HepG2 (cell line): Measurements from ENCODE around the gene KCNAB2. TPM values are rescaled to one million over a fixed set of nuclear protein-coding genes. Genes with fewer than 3 reads are reported as not detected.

Source experiments
- ATAC-seq: fragments of 200-7000 bp; cut with Tn5 transposase; 3 replicates; pipeline ENCODE4 v1.9.1; 2020; ENCODE audit warnings: mild to moderate bottlenecking, moderate library complexity
- BruUV-seq: library from RNA; stranded (reverse); fragments of 400-500 nt; replicated peaks from 2 replicates; lab custom pipeline; 2021; lab: Mats Ljungman, UMichigan
- CTCF ChIA-PET: fragments of 300-600 bp; formaldehyde crosslinking; extraction: SDS; loops from one replicate; lab custom pipeline; 2021; ENCODE audit warnings: low total read pairs, inconsistent platforms, low intra/inter-chr PET ratio; lab: Yijun Ruan, JAX
- POLR2A ChIA-PET: fragments of 350-600 bp; sonication (Branson Sonifier 250); formaldehyde crosslinking; loops from one replicate; lab custom pipeline; 2020; ENCODE audit warnings: antibody characterized with exemption, inconsistent platforms; lab: Yijun Ruan, JAX
- DNase-seq: peaks from one replicate; pipeline ENCODE4 v3.0.0-alpha.2; 2015; ENCODE audit warnings: low spot score
- FAIRE-seq: peaks from 3 replicates; lab custom pipeline; 2011; peaks lifted over from hg19 to GRCh38; lab: Jason Lieb, UNC
- H2AFZ ChIP-seq: one replicate; pipeline ENCODE4 v1.6.1; 2011; ENCODE audit warnings: low read length, inconsistent platforms
- H3K27ac ChIP-seq: fragments of 300-600 bp; 3 replicates; pipeline ENCODE4 v1.8.0; 2011; ENCODE audit warnings: mixed run types, mild to moderate bottlenecking, mixed read lengths, low read length, inconsistent platforms; ENCODE audit not compliant: insufficient read depth; ENCODE audit errors: extremely low read length
- H3K27me3 ChIP-seq, 2 experiments: fragments of 200-600 bp in 1 of 2; 2 replicates in 1 of 2; 3 replicates in 1 of 2; pipeline versions ENCODE4 v1.6.0 to v1.8.0; 2011; ENCODE audit warnings: low read length in 2 of 2, mild to moderate bottlenecking in 2 of 2, moderate library complexity in 2 of 2, inconsistent platforms in 1 of 2; ENCODE audit not compliant: insufficient read depth in 2 of 2, control insufficient read depth in 1 of 2
- H3K36me3 ChIP-seq, 2 experiments: fragments of 200-600 bp in 1 of 2; replicated peaks in 1 of 2; 2 replicates in 1 of 2; 3 replicates in 1 of 2; pipeline versions ENCODE4 v1.5.1 to v1.8.0; 2011; ENCODE audit warnings: low read length in 2 of 2, inconsistent platforms in 1 of 2; ENCODE audit not compliant: insufficient read depth in 2 of 2, control insufficient read depth in 1 of 2
- H3K4me1 ChIP-seq: 2 replicates; pipeline ENCODE4 v1.5.1; 2012; ENCODE audit warnings: low read length, inconsistent platforms; ENCODE audit not compliant: insufficient read depth
- H3K4me2 ChIP-seq: 2 replicates; pipeline ENCODE4 v1.6.0; 2011; ENCODE audit warnings: low read depth, low read length, inconsistent platforms
- H3K4me3 ChIP-seq, 3 experiments: fragments of 200-600 bp in 1 of 3; sonication (generic), shearing (Covaris generic) in 1 of 3; replicated peaks in 1 of 3; 2 replicates each; pipeline ENCODE4 v1.5.1; 2011 to 2016; ENCODE audit warnings: low read length in 3 of 3, inconsistent platforms in 2 of 3, low read depth in 2 of 3, mild to moderate bottlenecking in 2 of 3, control low read depth in 1 of 3, mixed read lengths in 1 of 3; ENCODE audit not compliant: insufficient read depth in 1 of 3
- H3K79me2 ChIP-seq: one replicate; pipeline ENCODE4 v1.6.1; 2011; ENCODE audit warnings: low read length, inconsistent platforms; ENCODE audit not compliant: insufficient read depth
- H3K9ac ChIP-seq: 2 replicates; pipeline ENCODE4 v1.6.0; 2011; ENCODE audit warnings: mild to moderate bottlenecking, low read depth, low read length, inconsistent platforms; ENCODE audit not compliant: insufficient read depth
- H3K9me3 ChIP-seq: 2 replicates; pipeline ENCODE4 v1.5.1; 2012; ENCODE audit warnings: mild to moderate bottlenecking, low read length
- H4K20me1 ChIP-seq: 2 replicates; pipeline ENCODE4 v1.6.0; 2011; ENCODE audit warnings: inconsistent platforms, mild to moderate bottlenecking, low read length, moderate library complexity; ENCODE audit not compliant: insufficient read depth
- ARID2 ChIP-seq: sonication (generic); formaldehyde crosslinking; IDR thresholded peaks from 2 replicates; pipeline ENCODE4 v1.8.1; 2022; ENCODE audit warnings: mild to moderate bottlenecking, missing genetic modification reagents, borderline replicate concordance
- CBX5 ChIP-seq: sonication (generic); formaldehyde crosslinking; IDR thresholded peaks from 2 replicates; pipeline ENCODE4 v1.4.0; 2020; ENCODE audit warnings: missing genetic modification reagents, borderline replicate concordance
- CC2D1A ChIP-seq: sonication (generic); formaldehyde crosslinking; IDR thresholded peaks from 2 replicates; pipeline ENCODE4 v1.8.1; 2023; ENCODE audit warnings: mild to moderate bottlenecking, missing genetic modification reagents
- FIP1L1 ChIP-seq: fragments of 200-400 bp; formaldehyde crosslinking; IDR thresholded peaks from 2 replicates; pipeline ENCODE4 v1.6.1; 2018; ENCODE audit warnings: low read depth, mild to moderate bottlenecking, low read length, moderate library complexity, borderline replicate concordance; ENCODE audit not compliant: insufficient read depth
- FOXC1 ChIP-seq: sonication (generic); formaldehyde crosslinking; IDR thresholded peaks from 2 replicates; pipeline ENCODE4 v1.8.0; 2022; ENCODE audit warnings: mild to moderate bottlenecking, missing genetic modification reagents, borderline replicate concordance
- FOXP1 ChIP-seq, 2 experiments: fragments of 450-650 bp in 1 of 2; IDR thresholded peaks; 2 replicates each; pipeline ENCODE4 v1.6.1; 2017 to 2018; ENCODE audit warnings: antibody characterized with exemption in 1 of 2
- HOMEZ ChIP-seq: IDR thresholded peaks from 2 replicates; pipeline ENCODE4 v1.6.1; 2016; ENCODE audit warnings: low read depth
- JUN ChIP-seq: sonication (generic); formaldehyde crosslinking; IDR thresholded peaks from 2 replicates; pipeline ENCODE4 v1.4.0; 2020; ENCODE audit warnings: mild to moderate bottlenecking, missing genetic modification reagents
- KLF16 ChIP-seq, 2 experiments: sonication (generic) in 1 of 2; formaldehyde crosslinking in 1 of 2; IDR thresholded peaks; 2 replicates each; pipeline versions ENCODE4 v1.6.1 to v1.8.0; 2016 to 2023; ENCODE audit warnings: missing genetic modification reagents in 2 of 2, missing compliant biosample characterization in 1 of 2
- MAFF ChIP-seq: IDR thresholded peaks from 2 replicates; pipeline ENCODE4 v1.6.1; 2011; ENCODE audit warnings: low read depth, low read length, improper control_type of control experiment
- NCOA2 ChIP-seq: sonication (generic); formaldehyde crosslinking; IDR thresholded peaks from 2 replicates; pipeline ENCODE4 v1.8.0; 2022; ENCODE audit warnings: inconsistent platforms
- NFIB ChIP-seq: sonication (generic); formaldehyde crosslinking; IDR thresholded peaks from 2 replicates; pipeline ENCODE4 v1.9.0; 2021; ENCODE audit warnings: missing genetic modification reagents, mild to moderate bottlenecking, borderline replicate concordance
- PHF5A ChIP-seq: IDR thresholded peaks from one replicate; pipeline ENCODE4 v1.6.1; 2018; ENCODE audit warnings: low read depth, missing genetic modification reagents; ENCODE audit not compliant: unreplicated experiment
- PLSCR1 ChIP-seq: sonication (generic); formaldehyde crosslinking; IDR thresholded peaks from 2 replicates; pipeline ENCODE4 v1.5.0; 2020; ENCODE audit warnings: missing genetic modification reagents, mild to moderate bottlenecking, borderline replicate concordance
- RFX3 ChIP-seq: IDR thresholded peaks from 2 replicates; pipeline ENCODE4 v1.6.1; 2016; ENCODE audit warnings: missing biosample characterization, missing genetic modification reagents
- STAG1 ChIP-seq: sonication (generic); formaldehyde crosslinking; IDR thresholded peaks from 2 replicates; pipeline ENCODE4 v1.4.0; 2020; ENCODE audit warnings: missing genetic modification reagents
- XRCC5 ChIP-seq: fragments of 200-400 bp; formaldehyde crosslinking; optimal IDR thresholded peaks from 2 replicates; pipeline ENCODE3; 2017; ENCODE audit warnings: mild to moderate bottlenecking, low read length
- ZNF121 ChIP-seq: sonication (generic); formaldehyde crosslinking; IDR thresholded peaks from 2 replicates; pipeline ENCODE4 v1.5.0; 2020; ENCODE audit warnings: mild to moderate bottlenecking, missing genetic modification reagents
- ZNF30 ChIP-seq: sonication (generic); formaldehyde crosslinking; IDR thresholded peaks from 2 replicates; pipeline ENCODE4 v1.5.0; 2020; ENCODE audit warnings: mild to moderate bottlenecking, missing genetic modification reagents
- ZNF609 ChIP-seq: sonication (generic); formaldehyde crosslinking; IDR thresholded peaks from 2 replicates; pipeline ENCODE4 v1.4.0; 2020; ENCODE audit warnings: mild to moderate bottlenecking, missing genetic modification reagents, borderline replicate concordance
- WGBS: methylation state at CpG from one replicate; pipeline ENCODE4 v1.1.6; 2017; ENCODE audit warnings: low lambda C conversion rate; 5-methylcytosine and 5-hydroxymethylcytosine counted together
- in situ Hi-C: cut with HindIII; loops from 2 replicates; pipeline ENCODE4 v1.10.0; 2017; ENCODE audit warnings: low pct_unique_long_range_greater_than_20kb; ENCODE audit not compliant: extremely low pct_ligation_motif_present
- intact Hi-C: fragments of 100-400 bp; cut with micrococcal nuclease; formaldehyde crosslinking; loops from one replicate; pipeline ENCODE4 v1.10.0; 2022; ENCODE audit not compliant: unreplicated experiment
- polyA plus RNA-seq, 8 experiments: library from polyadenylated mRNA; depleted of rRNA in 3 of 8; stranded (reverse) in 7 of 8; unstranded in 1 of 8; fragments of >200 nt; fragmentation: Illumina TruSeq in 4 of 8; extraction: Trizol in 4 of 8; gene quantifications; 2 replicates each; pipeline versions ENCODE4 v1.2.1 to v1.2.3, GENCODE V29; 2011 to 2016; ENCODE audit warnings: low read depth in 4 of 8, missing spikeins in 1 of 8, mixed read lengths in 1 of 8; ENCODE audit not compliant: insufficient read depth in 1 of 8
- total RNA-seq, 5 experiments: library from RNA; depleted of rRNA; stranded (reverse); fragments of >200 nt; fragmentation: Illumina TruSeq; extraction: Trizol; gene quantifications; 2 replicates each; pipeline ENCODE4 v1.2.3, GENCODE V29; 2016; ENCODE audit warnings: low read depth in 1 of 5

Gene KCNAB2
- total and polyA plus RNA-seq, 2 of the 13 experiments (the other 11 are each of a cell fraction or from before 2014, with no cell fraction given): 6.2 to 8.8 TPM

GRCh38 chr1:6118415-6118814 is 72.7 kb downstream of the KCNAB2 start:
- no peaks in the 10 kb centered on the region for H3K79me2 ChIP-seq
- no peak overlapping the region for H3K9ac ChIP-seq
- H3K4me3 ChIP-seq: no peak overlapping the region
- TF ChIP-seq CBX5 (no peak), ZNF121 (CRISPR knock-in tag) (no peak), ARID2 (CRISPR knock-in tag) (no peak), HOMEZ (CRISPR knock-in tag) (no peak), FOXP1 (IDR thresholded peaks at IDR 0.05) (no peak), FOXP1 (CRISPR knock-in tag; IDR thresholded peaks at IDR 0.05) (no peak), CC2D1A (CRISPR knock-in tag) (no peak), JUN (CRISPR knock-in tag) (no peak), NCOA2 (CRISPR knock-in tag) (no peak), KLF16 (CRISPR knock-in tag; IDR thresholded peaks at IDR 0.05) (no peak), NFIB (CRISPR knock-in tag) (no peak), FIP1L1 (no peak), RFX3 (CRISPR knock-in tag) (no peak), PHF5A (CRISPR knock-in tag) (no peak), ZNF30 (CRISPR knock-in tag) (no peak), ZNF609 (CRISPR knock-in tag) (no peak), MAFF (no peak), STAG1 (CRISPR knock-in tag) (no peak), XRCC5 (no peak), FOXC1 (CRISPR knock-in tag) (no peak), PLSCR1 (no peak)
- no peak overlapping the region for H3K4me2 ChIP-seq
- intact Hi-C loops: no loop called here
- in situ Hi-C loops: no loop called here
- H3K36me3 ChIP-seq: no peaks in the 10 kb centered on the region
- ChIA-PET POLR2A (no interaction called here), CTCF (no interaction called here)
- peaks cover 2 to 27% of the 10 kb centered on the region in 2 experiments; a peak in 3 of 5 replicates for H3K27me3 ChIP-seq
- no peak for FAIRE-seq
- no TSS peak for BruUV-seq
- H4K20me1 ChIP-seq: no peaks in the 10 kb centered on the region
- H2AFZ ChIP-seq: no peak overlapping the region
- no peak for DNase-seq
- H3K27ac ChIP-seq: no peak overlapping the region
- no peak for ATAC-seq
- WGBS: 4% methylated on average over 3 of the region's 3 CpGs
- H3K9me3 ChIP-seq: no peaks in the 10 kb centered on the region
- H3K4me1 ChIP-seq: no peaks in the 10 kb centered on the region
